IMR-90 (cell line): Measurements from ENCODE around the gene CT45A1. TPM values are rescaled to one million over a fixed set of nuclear protein-coding genes. Genes with fewer than 3 reads are reported as not detected.

Experiments
- ATAC-seq: fragments of 200-7000 bp; cut with Tn5 transposase; 2 replicates; pipeline ENCODE4 v1.9.1; 2020; ENCODE audit warnings: low read depth, mild to moderate bottlenecking, moderate library complexity
- BruUV-seq: library from RNA; stranded (reverse); fragments of 400-500 nt; replicated peaks from 2 replicates; lab custom pipeline; 2021; lab: Mats Ljungman, UMichigan
- CTCF ChIA-PET: fragments of 300-600 bp; formaldehyde crosslinking; extraction: SDS; loops from one replicate; lab custom pipeline; 2021; ENCODE audit warnings: antibody characterized with exemption; lab: Yijun Ruan, JAX
- POLR2A ChIA-PET: fragments of 300-600 bp; sonication (Branson Sonifier 250); formaldehyde crosslinking; loops from one replicate; lab custom pipeline; 2022; ENCODE audit warnings: antibody characterized with exemption; ENCODE audit not compliant: unreplicated experiment; lab: Charles Lee
- DNase-seq: peaks from one replicate; pipeline ENCODE4 v3.0.0; 2013
- H2AFZ ChIP-seq: replicated peaks from 2 replicates; pipeline ENCODE3; 2013; ENCODE audit warnings: low read length, mild to moderate bottlenecking; ENCODE audit not compliant: poor library complexity
- H2AK5ac ChIP-seq: 2 replicates; pipeline ENCODE4 v1.6.1; 2013; ENCODE audit warnings: low read depth, low read length, inconsistent platforms
- H2AK9ac ChIP-seq: replicated peaks from 2 replicates; pipeline ENCODE3; 2013; ENCODE audit warnings: mild to moderate bottlenecking, low read depth, low read length, moderate library complexity; ENCODE audit not compliant: poor library complexity
- H2BK120ac ChIP-seq: 2 replicates; pipeline ENCODE4 v1.6.1; 2013; ENCODE audit warnings: low read depth, low read length, inconsistent platforms
- H2BK15ac ChIP-seq: 3 replicates; pipeline ENCODE4 v1.6.1; 2013; ENCODE audit warnings: low read depth, low read length, inconsistent platforms
- H2BK20ac ChIP-seq: 2 replicates; pipeline ENCODE4 v1.6.1; 2013; ENCODE audit warnings: low read depth, mild to moderate bottlenecking, inconsistent platforms, low read length, moderate library complexity
- H2BK5ac ChIP-seq: 2 replicates; pipeline ENCODE4 v1.6.1; 2013; ENCODE audit warnings: mild to moderate bottlenecking, low read depth, low read length, inconsistent platforms; ENCODE audit not compliant: poor library complexity, severe bottlenecking
- H3K14ac ChIP-seq: replicated peaks from 2 replicates; pipeline ENCODE4 v1.6.1; 2013; ENCODE audit warnings: low read depth, low read length, inconsistent platforms
- H3K18ac ChIP-seq: 2 replicates; pipeline ENCODE4 v1.6.1; 2013; ENCODE audit warnings: low read depth, low read length, control low read depth
- H3K23ac ChIP-seq: 2 replicates; pipeline ENCODE4 v1.6.1; 2013; ENCODE audit warnings: low read depth, low read length, inconsistent platforms
- H3K27ac ChIP-seq: 2 replicates; pipeline ENCODE4 v1.5.1; 2013; ENCODE audit warnings: mild to moderate bottlenecking, control low read depth, low read length; ENCODE audit not compliant: insufficient read depth
- H3K27me3 ChIP-seq: 2 replicates; pipeline ENCODE4 v1.6.1; 2013; ENCODE audit warnings: low read length; ENCODE audit not compliant: control insufficient read depth, insufficient read depth
- H3K36me3 ChIP-seq: 2 replicates; pipeline ENCODE4 v1.6.1; 2013; ENCODE audit warnings: low read length, mixed read lengths; ENCODE audit not compliant: control insufficient read depth, insufficient read depth
- H3K4ac ChIP-seq: 2 replicates; pipeline ENCODE4 v1.6.1; 2013; ENCODE audit warnings: low read depth, low read length, inconsistent platforms
- H3K4me1 ChIP-seq: 2 replicates; pipeline ENCODE4 v1.6.1; 2013; ENCODE audit warnings: low read length, mixed read lengths; ENCODE audit not compliant: control insufficient read depth, insufficient read depth
- H3K4me2 ChIP-seq: 2 replicates; pipeline ENCODE4 v1.6.1; 2013; ENCODE audit warnings: low read depth, mild to moderate bottlenecking, control low read depth, low read length, moderate library complexity
- H3K4me3 ChIP-seq: 2 replicates; pipeline ENCODE4 v1.5.1; 2013; ENCODE audit warnings: low read depth, mild to moderate bottlenecking, control low read depth, low read length, moderate library complexity; ENCODE audit not compliant: insufficient read depth
- H3K56ac ChIP-seq: 2 replicates; pipeline ENCODE4 v1.6.1; 2013; ENCODE audit warnings: low read length, inconsistent platforms; ENCODE audit not compliant: insufficient read depth; ENCODE audit errors: extremely low read depth
- H3K79me1 ChIP-seq, 2 experiments: 2 replicates each; pipeline ENCODE4 v1.6.1; 2013; ENCODE audit warnings: low read length in 2 of 2, inconsistent platforms in 1 of 2, low read depth in 1 of 2
- H3K9ac ChIP-seq: 2 replicates; pipeline ENCODE4 v1.6.1; 2013; ENCODE audit warnings: low read depth, low read length, control low read depth
- H3K9me1 ChIP-seq: 2 replicates; pipeline ENCODE4 v1.6.1; 2013; ENCODE audit warnings: low read length, inconsistent platforms; ENCODE audit not compliant: insufficient read depth
- H3K9me3 ChIP-seq: 2 replicates; pipeline ENCODE4 v1.6.1; 2013; ENCODE audit warnings: low read length; ENCODE audit not compliant: control insufficient read depth, insufficient read depth
- H4K20me1 ChIP-seq: 2 replicates; pipeline ENCODE4 v1.6.1; 2013; ENCODE audit warnings: low read length, inconsistent platforms; ENCODE audit not compliant: insufficient read depth
- H4K5ac ChIP-seq: 2 replicates; pipeline ENCODE4 v1.6.1; 2013; ENCODE audit warnings: mild to moderate bottlenecking, low read depth, low read length, control low read depth
- H4K8ac ChIP-seq, 2 experiments: 2 replicates each; pipeline ENCODE4 v1.6.1; 2013; ENCODE audit warnings: low read depth in 2 of 2, low read length in 2 of 2, control low read depth in 1 of 2, inconsistent platforms in 1 of 2
- H4K91ac ChIP-seq: 2 replicates; pipeline ENCODE4 v1.6.1; 2013; ENCODE audit warnings: low read depth, low read length, inconsistent platforms; ENCODE audit not compliant: insufficient read depth
- BHLHE40 ChIP-seq: fragments of 150-350 bp; IDR thresholded peaks from 2 replicates; pipeline ENCODE4 v1.6.1; 2016; ENCODE audit warnings: mild to moderate bottlenecking, low read depth, low read length
- CEBPB ChIP-seq: IDR thresholded peaks from 2 replicates; pipeline ENCODE4 v1.6.1; 2012; ENCODE audit warnings: low read depth, low read length, improper control_type of control experiment
- CHD1 ChIP-seq: IDR thresholded peaks from 2 replicates; pipeline ENCODE4 v1.6.1; 2012; ENCODE audit warnings: low read depth, low read length, improper control_type of control experiment
- FOS ChIP-seq: fragments of 150-350 bp; IDR thresholded peaks from 2 replicates; pipeline ENCODE4 v1.6.1; 2016; ENCODE audit warnings: low read depth, low read length
- MAFK ChIP-seq: IDR thresholded peaks from 2 replicates; pipeline ENCODE4 v1.6.1; 2012; ENCODE audit warnings: low read depth, low read length, improper control_type of control experiment
- MAZ ChIP-seq: IDR thresholded peaks from 2 replicates; pipeline ENCODE4 v1.6.1; 2012; ENCODE audit warnings: low read depth, mild to moderate bottlenecking, low read length, improper control_type of control experiment, moderate library complexity, borderline replicate concordance
- MXI1 ChIP-seq: IDR thresholded peaks from 2 replicates; pipeline ENCODE4 v1.6.1; 2012; ENCODE audit warnings: low read depth, mild to moderate bottlenecking, low read length, moderate library complexity, borderline replicate concordance
- NFE2L2 ChIP-seq: fragments of 150-350 bp; IDR thresholded peaks from 2 replicates; pipeline ENCODE4 v1.6.1; 2016; ENCODE audit warnings: low read depth, mild to moderate bottlenecking, low read length
- POLR2A ChIP-seq: IDR thresholded peaks from 2 replicates; pipeline ENCODE4 v1.6.1; 2012; ENCODE audit warnings: mild to moderate bottlenecking, low read depth, low read length
- RAD21 ChIP-seq: IDR thresholded peaks from 2 replicates; pipeline ENCODE4 v1.6.1; 2012; ENCODE audit warnings: low read length, improper control_type of control experiment
- RCOR1 ChIP-seq: IDR thresholded peaks from 2 replicates; pipeline ENCODE4 v1.6.1; 2012; ENCODE audit warnings: mild to moderate bottlenecking, low read length, improper control_type of control experiment; ENCODE audit not compliant: insufficient replicate concordance
- RFX5 ChIP-seq: IDR thresholded peaks from 2 replicates; pipeline ENCODE4 v1.8.0; 2012; ENCODE audit warnings: low read depth, mild to moderate bottlenecking, low read length, moderate library complexity
- SMC3 ChIP-seq: fragments of 150-350 bp; IDR thresholded peaks from 2 replicates; pipeline ENCODE4 v1.6.1; 2016; ENCODE audit warnings: low read depth, mild to moderate bottlenecking, antibody characterized with exemption, low read length, moderate library complexity
- dilution Hi-C: fragments of 300-500 bp; cut with HindIII; formaldehyde crosslinking; loops from one replicate; pipeline ENCODE4 v1.14.3; 2018; ENCODE audit warnings: low sequenced_read_pairs; ENCODE audit not compliant: unreplicated experiment
- in situ Hi-C: fragments of 300-500 bp; cut with MboI; formaldehyde crosslinking; loops from 3 replicates; pipeline ENCODE4 v1.14.3; 2019; ENCODE audit warnings: low sequenced_read_pairs, inconsistent platforms, mixed read lengths
- intact Hi-C: fragments of 100-400 bp; cut with micrococcal nuclease; formaldehyde crosslinking; loops from 2 replicates; pipeline ENCODE4 v1.10.0; 2022
- polyA plus RNA-seq, 3 experiments: library from polyadenylated mRNA; depleted of rRNA; stranded (reverse); fragments of >200 nt; gene quantifications; 2 replicates each; pipeline ENCODE4 v1.2.3, GENCODE V29; 2012; ENCODE audit warnings: low replicate concordance in 1 of 3
- total RNA-seq: library from RNA; depleted of rRNA; stranded (reverse); fragments of >200 nt; gene quantifications from 2 replicates; pipeline ENCODE4 v1.2.3, GENCODE V29; 2012
- TF ChIP-seq, protein P1 (sequence below): fragments of 150-350 bp; IDR thresholded peaks from 2 replicates; pipeline ENCODE4 v1.6.1; 2017; ENCODE audit warnings: mild to moderate bottlenecking, antibody characterized with exemption, low read length, low read depth
- TF ChIP-seq, protein P2 (sequence below): fragments of 150-350 bp; IDR thresholded peaks from 2 replicates; pipeline ENCODE4 v1.6.1; 2016; ENCODE audit warnings: low read depth, mild to moderate bottlenecking, low read length, moderate library complexity, borderline replicate concordance
- TF ChIP-seq, protein P3 (sequence below): conservative IDR thresholded peaks from 2 replicates; pipeline ENCODE4 v1.5.1; 2012; ENCODE audit warnings: mild to moderate bottlenecking, low read depth, low read length, improper control_type of control experiment

Gene CT45A1
- total and polyA plus RNA-seq, 2 of the 4 experiments (the other 2 are of a cell fraction) = not detected

DNA sequence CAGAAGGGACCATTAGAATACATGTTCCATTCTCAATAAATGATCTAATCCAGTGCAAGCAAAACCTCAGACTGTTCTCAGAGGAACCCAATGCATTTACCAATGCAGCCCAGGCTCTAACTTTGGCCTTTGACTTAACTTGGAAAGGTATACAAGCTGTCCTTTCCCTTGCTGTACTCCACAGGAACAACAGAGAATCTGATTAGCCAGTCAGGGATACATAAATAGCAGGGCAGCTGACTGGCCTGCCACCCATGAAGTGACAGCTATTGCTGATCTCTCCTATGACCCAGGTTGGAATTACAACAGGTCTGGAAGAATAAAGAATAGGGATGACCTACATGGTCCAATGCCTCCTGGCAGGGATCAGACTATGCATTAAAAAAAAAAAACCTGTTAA is 14.5 kb upstream of the CT45A1 start:
- H2AK9ac ChIP-seq = no peak overlapping the region
- no peak overlapping the region for H2AK5ac ChIP-seq
- H2AFZ ChIP-seq = no peak overlapping the region
- no peak overlapping the region for H3K27ac ChIP-seq
- ChIA-PET POLR2A (no interaction called here), CTCF (no interaction called here)
- no peak overlapping the region for H3K4ac ChIP-seq
- no peak overlapping the region for H3K4me3 ChIP-seq
- H3K9ac ChIP-seq = no peak overlapping the region
- H3K27me3 ChIP-seq = no peaks in the 10 kb centered on the region
- H2BK120ac ChIP-seq = no peak overlapping the region
- in situ Hi-C loops (no loop called here), intact Hi-C loops (no loop called here), dilution Hi-C loops (no loop called here)
- ATAC-seq (no peak), DNase-seq (no peak)
- H4K20me1 ChIP-seq = no peaks in the 10 kb centered on the region
- H3K79me1 ChIP-seq = no peaks in the 10 kb centered on the region
- H2BK15ac ChIP-seq = no peak overlapping the region
- no peak overlapping the region for H3K14ac ChIP-seq
- no peak overlapping the region for H2BK20ac ChIP-seq
- H3K18ac ChIP-seq = no peak overlapping the region
- no peaks in the 10 kb centered on the region for H3K4me1 ChIP-seq
- H3K56ac ChIP-seq = no peak overlapping the region
- TF ChIP-seq, protein P1, sequence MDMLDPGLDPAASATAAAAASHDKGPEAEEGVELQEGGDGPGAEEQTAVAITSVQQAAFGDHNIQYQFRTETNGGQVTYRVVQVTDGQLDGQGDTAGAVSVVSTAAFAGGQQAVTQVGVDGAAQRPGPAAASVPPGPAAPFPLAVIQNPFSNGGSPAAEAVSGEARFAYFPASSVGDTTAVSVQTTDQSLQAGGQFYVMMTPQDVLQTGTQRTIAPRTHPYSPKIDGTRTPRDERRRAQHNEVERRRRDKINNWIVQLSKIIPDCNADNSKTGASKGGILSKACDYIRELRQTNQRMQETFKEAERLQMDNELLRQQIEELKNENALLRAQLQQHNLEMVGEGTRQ = no peak
- TF ChIP-seq MXI1 = no peak
- TF ChIP-seq CHD1 = no peak
- no peak for TF ChIP-seq NFE2L2
- TF ChIP-seq POLR2A = no peak
- no peak for TF ChIP-seq FOS
- no peak for TF ChIP-seq RAD21
- no peak for TF ChIP-seq BHLHE40
- no peak for TF ChIP-seq MAZ
- TF ChIP-seq RFX5 = no peak
- TF ChIP-seq MAFK = no peak
- TF ChIP-seq, protein P2, sequence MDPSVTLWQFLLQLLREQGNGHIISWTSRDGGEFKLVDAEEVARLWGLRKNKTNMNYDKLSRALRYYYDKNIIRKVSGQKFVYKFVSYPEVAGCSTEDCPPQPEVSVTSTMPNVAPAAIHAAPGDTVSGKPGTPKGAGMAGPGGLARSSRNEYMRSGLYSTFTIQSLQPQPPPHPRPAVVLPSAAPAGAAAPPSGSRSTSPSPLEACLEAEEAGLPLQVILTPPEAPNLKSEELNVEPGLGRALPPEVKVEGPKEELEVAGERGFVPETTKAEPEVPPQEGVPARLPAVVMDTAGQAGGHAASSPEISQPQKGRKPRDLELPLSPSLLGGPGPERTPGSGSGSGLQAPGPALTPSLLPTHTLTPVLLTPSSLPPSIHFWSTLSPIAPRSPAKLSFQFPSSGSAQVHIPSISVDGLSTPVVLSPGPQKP = no peak
- TF ChIP-seq SMC3 = no peak
- TF ChIP-seq, protein P3, sequence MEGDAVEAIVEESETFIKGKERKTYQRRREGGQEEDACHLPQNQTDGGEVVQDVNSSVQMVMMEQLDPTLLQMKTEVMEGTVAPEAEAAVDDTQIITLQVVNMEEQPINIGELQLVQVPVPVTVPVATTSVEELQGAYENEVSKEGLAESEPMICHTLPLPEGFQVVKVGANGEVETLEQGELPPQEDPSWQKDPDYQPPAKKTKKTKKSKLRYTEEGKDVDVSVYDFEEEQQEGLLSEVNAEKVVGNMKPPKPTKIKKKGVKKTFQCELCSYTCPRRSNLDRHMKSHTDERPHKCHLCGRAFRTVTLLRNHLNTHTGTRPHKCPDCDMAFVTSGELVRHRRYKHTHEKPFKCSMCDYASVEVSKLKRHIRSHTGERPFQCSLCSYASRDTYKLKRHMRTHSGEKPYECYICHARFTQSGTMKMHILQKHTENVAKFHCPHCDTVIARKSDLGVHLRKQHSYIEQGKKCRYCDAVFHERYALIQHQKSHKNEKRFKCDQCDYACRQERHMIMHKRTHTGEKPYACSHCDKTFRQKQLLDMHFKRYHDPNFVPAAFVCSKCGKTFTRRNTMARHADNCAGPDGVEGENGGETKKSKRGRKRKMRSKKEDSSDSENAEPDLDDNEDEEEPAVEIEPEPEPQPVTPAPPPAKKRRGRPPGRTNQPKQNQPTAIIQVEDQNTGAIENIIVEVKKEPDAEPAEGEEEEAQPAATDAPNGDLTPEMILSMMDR = no peak
- TF ChIP-seq CEBPB = no peak
- no peak for TF ChIP-seq RCOR1
- no peak overlapping the region for H4K5ac ChIP-seq
- no peaks in the 10 kb centered on the region for H3K36me3 ChIP-seq
- H2BK5ac ChIP-seq = no peak overlapping the region
- no peak overlapping the region for H3K23ac ChIP-seq
- H3K9me1 ChIP-seq = no peaks in the 10 kb centered on the region
- H4K8ac ChIP-seq = no peak overlapping the region
- no peaks in the 10 kb centered on the region for H3K9me3 ChIP-seq
- BruUV-seq = no TSS peak
- H4K91ac ChIP-seq = no peak overlapping the region
- H3K4me2 ChIP-seq = no peak overlapping the region
